AG04449 (cell line): ENCODE results near the gene SIRPD.

Experiments
- CTCF ChIA-PET: fragments of 350-600 bp; formaldehyde crosslinking; extraction: SDS; loops from one replicate; lab custom pipeline; 2021; ENCODE audit warnings: antibody characterized with exemption; lab: Yijun Ruan, JAX
- POLR2A ChIA-PET: fragments of 400-600, 350-600 bp; formaldehyde crosslinking; extraction: SDS; loops from one replicate; lab custom pipeline; 2020; ENCODE audit warnings: antibody characterized with exemption, inconsistent platforms; lab: Yijun Ruan, JAX
- DNase-seq: peaks from one replicate; pipeline ENCODE4 v3.0.0-alpha.2; 2010; ENCODE audit warnings: low read depth, low spot score
- H3K4me3 ChIP-seq: 2 replicates; pipeline ENCODE4 v1.5.1; 2011; ENCODE audit warnings: low read depth, mild to moderate bottlenecking, control low read depth, low read length
- TF ChIP-seq, protein P1 (sequence below): IDR thresholded peaks from one replicate; pipeline ENCODE4 v1.5.1; 2011; ENCODE audit warnings: mild to moderate bottlenecking, moderate library complexity, low read length, control low read depth, inconsistent platforms; ENCODE audit not compliant: insufficient read depth; ENCODE audit errors: missing control alignments

Gene SIRPD

DNA sequence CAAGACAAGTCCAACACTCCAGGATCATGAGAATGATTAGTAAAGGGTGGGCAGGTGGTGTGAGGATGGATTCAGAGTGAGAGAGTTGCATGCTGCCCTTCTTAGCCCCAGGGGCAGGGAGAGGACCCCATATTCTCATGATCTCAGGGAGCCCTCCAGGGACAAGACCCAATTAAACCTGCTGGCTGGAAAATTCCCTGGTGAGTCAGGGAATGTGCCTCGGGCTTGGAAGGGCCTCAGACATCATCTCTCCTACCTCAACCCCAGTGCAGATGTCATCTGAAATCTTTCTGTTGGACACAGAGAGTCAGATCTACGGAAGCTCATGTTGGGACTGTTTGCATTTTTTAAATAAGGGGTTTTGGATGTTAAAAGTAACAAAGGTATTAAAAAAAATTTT, 9.2 kb upstream of the SIRPD start:
- TF ChIP-seq, protein P1, sequence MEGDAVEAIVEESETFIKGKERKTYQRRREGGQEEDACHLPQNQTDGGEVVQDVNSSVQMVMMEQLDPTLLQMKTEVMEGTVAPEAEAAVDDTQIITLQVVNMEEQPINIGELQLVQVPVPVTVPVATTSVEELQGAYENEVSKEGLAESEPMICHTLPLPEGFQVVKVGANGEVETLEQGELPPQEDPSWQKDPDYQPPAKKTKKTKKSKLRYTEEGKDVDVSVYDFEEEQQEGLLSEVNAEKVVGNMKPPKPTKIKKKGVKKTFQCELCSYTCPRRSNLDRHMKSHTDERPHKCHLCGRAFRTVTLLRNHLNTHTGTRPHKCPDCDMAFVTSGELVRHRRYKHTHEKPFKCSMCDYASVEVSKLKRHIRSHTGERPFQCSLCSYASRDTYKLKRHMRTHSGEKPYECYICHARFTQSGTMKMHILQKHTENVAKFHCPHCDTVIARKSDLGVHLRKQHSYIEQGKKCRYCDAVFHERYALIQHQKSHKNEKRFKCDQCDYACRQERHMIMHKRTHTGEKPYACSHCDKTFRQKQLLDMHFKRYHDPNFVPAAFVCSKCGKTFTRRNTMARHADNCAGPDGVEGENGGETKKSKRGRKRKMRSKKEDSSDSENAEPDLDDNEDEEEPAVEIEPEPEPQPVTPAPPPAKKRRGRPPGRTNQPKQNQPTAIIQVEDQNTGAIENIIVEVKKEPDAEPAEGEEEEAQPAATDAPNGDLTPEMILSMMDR: no peak
- CTCF ChIA-PET: interaction anchor here (1.2 kb wide), 1 partner anchor 63 kb away, joined by 4 read pairs; no protein-coding TSS in a partner anchor
- H3K4me3 ChIP-seq: no peak overlapping the region
- POLR2A ChIA-PET: no interaction called here
- DNase-seq: no peak

DNA sequence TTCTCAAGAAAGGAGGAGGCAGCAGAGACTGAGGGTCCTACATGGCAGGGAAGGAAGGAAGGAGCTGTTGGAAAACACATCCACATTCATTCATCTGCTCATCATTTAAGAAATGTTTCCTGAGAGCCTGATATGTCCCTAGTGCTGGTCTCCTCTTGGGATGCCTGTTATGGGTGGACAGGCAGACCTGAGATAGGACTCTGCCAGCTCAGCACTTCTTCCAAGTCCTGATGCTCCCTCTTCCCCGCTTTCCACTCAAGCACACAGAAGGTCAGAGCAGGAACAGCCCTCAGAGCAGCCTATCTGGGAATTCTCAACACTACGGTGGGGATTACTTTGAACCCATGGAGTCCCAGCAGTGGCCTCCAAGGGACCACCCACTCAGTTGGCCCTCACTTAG, 8.0 kb upstream of the SIRPD start:
- ChIA-PET CTCF (interaction anchor here (1.2 kb wide), 1 partner anchor 62 kb away, joined by 3 read pairs; no protein-coding TSS in a partner anchor), POLR2A (no interaction called here)
- TF ChIP-seq, protein P1: no peak
- no peak for DNase-seq
- H3K4me3 ChIP-seq: no peak overlapping the region

DNA sequence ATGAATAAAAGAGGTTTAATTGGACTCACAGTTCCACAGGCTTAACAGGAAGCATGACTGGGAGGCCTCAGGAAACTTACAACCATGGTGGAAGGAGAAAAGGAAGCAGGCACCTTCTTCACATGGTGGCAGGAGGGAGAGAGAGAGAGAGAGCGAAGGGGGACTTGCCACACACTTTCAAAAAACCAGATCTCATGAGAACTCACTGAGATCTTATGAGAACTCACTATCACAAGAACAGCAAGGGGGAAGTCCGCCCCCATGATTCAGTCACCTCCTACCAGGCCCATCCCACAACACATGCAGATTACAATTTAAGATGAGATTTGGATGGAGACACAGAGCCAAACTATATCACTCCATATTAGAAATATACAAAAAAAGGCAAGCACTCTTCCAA, 6.1 kb upstream of the SIRPD start:
- TF ChIP-seq, protein P1: no peak
- CTCF ChIA-PET: no interaction called here
- no peak for DNase-seq
- H3K4me3 ChIP-seq: no peak overlapping the region
- POLR2A ChIA-PET: no interaction called here

DNA sequence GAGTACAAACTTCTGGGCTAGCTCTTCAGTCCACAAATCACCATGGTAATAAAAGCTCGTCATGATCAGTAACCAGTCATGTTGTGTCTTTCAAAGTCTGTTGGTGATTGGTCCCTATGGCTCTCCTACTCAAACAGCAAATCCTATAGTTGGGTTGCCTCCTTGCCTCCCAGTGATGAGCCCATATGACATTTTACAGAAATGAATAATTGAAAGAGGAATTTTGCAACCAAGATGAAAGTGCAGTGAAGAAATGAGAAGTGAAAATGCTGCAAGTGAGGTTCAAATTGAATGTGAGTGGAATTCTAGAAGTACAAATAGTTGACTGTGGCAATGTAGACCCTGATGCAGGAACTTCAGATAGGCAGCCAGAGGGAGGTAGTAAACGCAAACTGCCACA, 5.1 kb upstream of the SIRPD start:
- CTCF ChIA-PET: no interaction called here
- DNase-seq: no peak
- no peak overlapping the region for H3K4me3 ChIP-seq
- TF ChIP-seq, protein P1: no peak
- POLR2A ChIA-PET: no interaction called here

DNA sequence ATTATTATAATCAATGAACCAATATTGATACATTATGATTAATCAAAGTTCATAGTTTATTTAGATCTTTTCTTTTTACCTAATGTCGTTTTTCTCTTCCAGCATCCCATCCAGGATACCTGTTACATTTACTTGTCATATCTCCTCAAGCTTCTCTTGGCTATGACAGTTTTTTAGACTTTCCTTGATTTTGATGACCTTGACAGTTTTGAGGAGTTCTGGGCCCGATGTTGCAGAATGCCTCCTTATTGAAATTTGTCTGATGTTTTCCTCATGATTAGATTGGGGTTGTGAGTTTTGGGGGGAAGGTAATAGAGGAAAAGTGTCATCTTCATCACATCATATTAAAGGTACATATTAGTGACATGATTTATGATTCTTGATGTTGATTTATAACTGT, 3.8 kb upstream of the SIRPD start:
- H3K4me3 ChIP-seq: no peak overlapping the region
- POLR2A ChIA-PET: no interaction called here
- CTCF ChIA-PET: no interaction called here
- no peak for DNase-seq
- TF ChIP-seq, protein P1: no peak

DNA sequence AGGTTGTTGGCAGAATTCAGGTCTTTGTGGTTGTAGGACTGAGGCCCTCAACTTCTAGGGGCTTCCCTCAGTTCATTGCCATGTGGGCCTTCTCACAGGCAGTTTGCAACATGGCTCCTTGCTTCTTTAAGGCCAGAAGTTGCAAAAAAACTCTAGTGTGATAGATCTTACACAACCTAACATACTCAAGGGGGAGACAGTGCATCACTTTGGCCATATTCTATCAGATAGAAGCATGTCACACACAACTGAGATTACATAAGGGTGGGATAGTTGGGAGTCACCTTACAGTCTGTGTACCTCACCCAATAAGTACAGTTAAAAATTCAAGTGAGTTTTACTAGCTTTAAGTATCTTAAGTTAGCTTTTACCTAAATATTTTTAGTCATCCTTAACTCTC, 1.6 kb downstream of the SIRPD start:
- TF ChIP-seq, protein P1: no peak
- no peak for DNase-seq
- no peak overlapping the region for H3K4me3 ChIP-seq
- ChIA-PET POLR2A (no interaction called here), CTCF (no interaction called here)
